Stimulated activated CD8-positive, alpha-beta memory T cell treated with anti-CD3 and anti-CD28 coated beads, Interleukin-2, amount 100 ng/mL, for 1 hour (primary cell): ENCODE results near the gene MEGF8.
A peak's percentile ranks its signal among the peaks of the same experiment; 100 is the strongest.

ENCODE experiments used
- DNase-seq, 2 donors: peaks; one replicate each; pipeline ENCODE4 v3.0.0-alpha.2; 2020; ENCODE audit warnings: low read depth in 2 of 2

MEGF8 gene

GRCh38 chr19:42287017-42287826, 38.2 kb upstream of the MEGF8 start:
- no peak for DNase-seq

DNA sequence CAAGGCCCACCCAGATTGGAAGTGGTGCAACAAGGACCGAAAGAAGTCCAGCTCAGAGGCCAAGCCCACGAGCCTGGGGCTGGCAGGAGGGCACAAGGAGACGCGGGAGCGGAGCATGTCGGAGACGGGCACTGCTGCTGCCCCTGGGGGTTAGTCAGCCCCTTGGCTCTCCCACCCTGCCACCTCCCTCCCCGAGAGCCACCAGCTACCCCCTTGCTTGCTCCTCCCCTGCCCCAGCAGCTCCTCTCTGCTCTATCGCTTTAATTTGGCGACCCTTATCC, 37.7 kb upstream of the MEGF8 start:
- DNase-seq = no peak

DNA sequence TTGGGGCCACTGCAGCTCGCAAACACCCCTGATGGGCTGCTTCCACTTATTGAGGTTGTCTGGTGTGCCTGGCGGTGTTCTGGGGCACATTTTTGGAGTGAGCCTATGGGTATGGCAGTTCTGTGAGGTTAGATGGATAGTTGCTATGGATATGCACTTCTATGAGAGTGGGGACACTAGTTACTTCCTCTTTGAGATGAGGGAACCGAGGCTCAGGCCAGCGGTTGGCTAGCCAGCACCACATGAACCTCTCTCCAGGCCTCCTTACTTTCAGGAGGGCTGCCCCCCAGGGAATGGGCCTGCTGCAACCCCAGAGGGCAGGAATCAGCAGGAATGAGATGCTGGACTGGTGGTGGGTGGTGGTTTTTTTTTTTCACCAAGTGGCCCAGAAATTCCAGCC, 37.0 kb upstream of the MEGF8 start:
- DNase-seq = no peak

DNA sequence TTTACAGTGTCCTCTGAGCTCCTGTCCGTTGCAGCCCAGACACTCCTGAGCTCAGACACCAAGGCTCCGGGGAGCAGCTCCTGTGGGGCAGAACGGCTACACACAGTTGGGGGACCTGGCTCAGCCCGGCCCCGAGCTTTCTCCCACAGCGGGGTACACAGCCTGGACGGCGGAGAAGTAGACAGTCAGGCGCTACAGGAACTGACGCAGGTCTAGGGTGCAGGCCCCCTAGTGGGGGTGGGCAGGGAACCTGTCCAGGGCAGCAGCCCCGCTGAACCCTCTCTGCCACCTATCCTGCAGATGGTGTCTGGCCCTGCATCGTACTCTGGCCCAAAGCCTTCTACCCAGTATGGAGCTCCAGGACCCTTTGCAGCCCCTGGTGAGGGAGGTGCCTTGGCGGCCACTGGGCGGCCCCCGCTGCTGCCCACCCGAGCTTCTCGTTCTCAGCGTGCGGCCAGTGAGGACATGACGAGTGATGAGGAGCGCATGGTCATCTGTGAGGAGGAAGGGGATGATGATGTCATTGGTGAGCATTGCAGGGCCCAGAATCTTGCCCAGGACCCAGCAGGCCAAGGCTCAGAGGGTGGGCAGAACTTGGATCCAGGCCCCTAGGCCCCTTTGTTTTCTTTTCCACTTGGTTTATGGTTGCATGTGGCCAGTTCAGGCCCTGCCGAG, 36.4 kb upstream of the MEGF8 start:
- no peak for DNase-seq

DNA sequence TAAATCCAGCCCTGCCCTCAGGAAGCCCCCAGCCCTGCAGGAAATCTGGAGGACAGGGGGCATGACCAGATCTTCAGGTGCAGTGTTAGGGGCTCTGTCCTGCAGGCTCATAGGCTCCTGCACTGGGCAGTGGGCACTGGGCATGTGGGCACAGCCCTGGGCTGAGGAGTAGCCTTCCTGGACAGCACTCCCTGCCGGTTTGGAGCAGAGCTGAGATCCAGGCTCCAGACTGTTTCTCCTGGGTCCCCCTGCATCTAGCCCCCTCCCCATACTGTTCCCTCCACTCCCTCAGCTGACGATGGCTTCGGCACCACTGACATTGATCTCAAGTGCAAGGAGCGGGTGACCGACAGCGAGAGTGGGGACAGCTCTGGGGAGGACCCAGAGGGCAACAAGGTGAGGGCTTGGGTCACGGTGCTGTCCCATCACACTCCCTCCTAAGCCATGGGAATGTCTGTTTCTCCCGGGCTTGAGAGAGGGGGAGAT, 35.8 kb upstream of the MEGF8 start:
- no peak for DNase-seq

- DNase-seq = no peak
Measured at GRCh38 chr19:42290136-42290522, 35.3 kb upstream of the MEGF8 start.

- DNase-seq = peak in 1 of 2 donors; percentile 42
Measured at GRCh38 chr19:42290523-42291434, 34.7 kb upstream of the MEGF8 start.

- no peak for DNase-seq
Measured at GRCh38 chr19:42291435-42291810, 34.0 kb upstream of the MEGF8 start.

GRCh38 chr19:42292042-42292960, 33.1 kb upstream of the MEGF8 start:
- no peak for DNase-seq

DNA sequence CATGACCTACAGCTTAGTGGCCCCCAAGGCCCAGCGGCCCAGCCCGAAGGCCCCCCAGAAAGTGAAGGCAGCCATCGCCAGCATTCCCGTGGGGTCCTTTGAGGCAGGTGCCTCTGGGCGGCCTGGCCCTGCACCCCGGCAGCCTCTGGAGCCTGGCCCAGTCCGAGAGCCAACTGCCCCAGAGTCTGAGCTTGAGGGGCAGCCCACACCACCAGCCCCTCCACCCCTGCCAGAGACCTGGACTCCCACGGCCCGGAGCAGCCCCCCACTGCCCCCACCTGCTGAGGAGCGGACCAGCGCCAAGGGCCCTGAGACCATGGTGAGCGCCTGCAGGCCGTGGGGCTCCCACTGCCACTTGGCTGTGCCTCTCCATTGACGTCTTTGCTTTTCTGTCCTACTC, 32.5 kb upstream of the MEGF8 start:
- DNase-seq = no peak

DNA sequence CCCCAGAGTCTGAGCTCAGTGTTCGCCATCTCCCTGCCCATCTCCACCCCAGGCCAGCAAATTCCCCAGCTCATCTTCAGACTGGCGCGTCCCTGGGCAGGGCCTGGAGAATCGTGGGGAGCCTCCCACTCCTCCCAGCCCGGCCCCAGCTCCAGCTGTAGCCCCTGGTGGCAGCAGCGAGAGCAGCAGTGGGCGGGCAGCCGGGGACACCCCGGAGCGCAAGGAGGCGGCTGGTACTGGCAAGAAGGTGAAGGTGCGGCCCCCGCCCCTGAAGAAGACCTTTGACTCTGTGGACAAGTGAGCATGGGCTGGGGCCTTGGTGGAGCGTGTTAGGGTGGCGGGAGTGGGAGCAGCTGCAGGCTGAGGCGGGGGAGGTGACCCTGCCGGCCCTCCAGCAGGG, 31.9 kb upstream of the MEGF8 start:
- no peak for DNase-seq

DNA sequence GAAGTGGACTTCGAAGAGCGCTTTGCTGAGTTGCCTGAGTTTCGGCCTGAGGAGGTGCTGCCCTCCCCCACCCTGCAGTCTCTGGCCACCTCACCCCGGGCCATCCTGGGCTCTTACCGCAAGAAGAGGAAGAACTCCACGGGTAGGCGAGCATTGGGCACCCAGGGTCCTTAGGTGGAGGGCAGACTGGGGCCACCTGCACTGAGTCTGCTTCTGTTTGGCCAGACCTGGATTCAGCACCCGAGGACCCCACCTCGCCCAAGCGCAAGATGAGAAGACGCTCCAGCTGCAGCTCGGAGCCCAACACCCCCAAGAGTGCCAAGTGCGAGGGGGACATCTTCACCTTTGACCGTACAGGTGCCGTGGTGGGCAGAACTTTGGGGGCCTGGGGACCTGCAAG, 31.5 kb upstream of the MEGF8 start:
- no peak for DNase-seq

DNA sequence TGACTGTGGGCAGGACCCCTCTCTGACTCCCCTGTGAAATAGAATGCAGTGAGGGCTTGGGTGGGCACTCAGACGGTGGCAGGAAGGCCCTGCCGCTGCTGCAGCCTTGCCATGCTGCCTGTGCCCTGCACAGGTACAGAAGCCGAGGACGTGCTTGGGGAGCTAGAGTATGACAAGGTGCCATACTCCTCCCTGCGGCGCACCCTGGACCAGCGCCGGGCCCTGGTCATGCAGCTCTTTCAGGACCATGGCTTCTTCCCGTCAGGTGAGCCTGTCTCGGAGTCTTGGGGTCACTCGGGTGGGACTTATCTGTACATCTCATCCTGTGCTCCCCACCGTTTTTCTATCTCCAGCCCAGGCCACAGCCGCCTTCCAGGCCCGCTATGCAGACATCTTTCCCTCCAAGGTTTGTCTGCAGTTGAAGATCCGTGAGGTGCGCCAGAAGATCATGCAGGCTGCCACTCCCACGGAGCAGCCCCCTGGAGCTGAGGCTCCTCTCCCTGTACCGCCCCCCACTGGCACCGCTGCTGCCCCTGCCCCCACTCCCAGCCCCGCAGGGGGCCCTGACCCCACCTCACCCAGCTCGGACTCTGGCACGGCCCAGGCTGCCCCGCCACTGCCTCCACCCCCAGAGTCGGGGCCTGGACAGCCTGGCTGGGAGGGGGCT, 30.8 kb upstream of the MEGF8 start:
- no peak for DNase-seq

DNA sequence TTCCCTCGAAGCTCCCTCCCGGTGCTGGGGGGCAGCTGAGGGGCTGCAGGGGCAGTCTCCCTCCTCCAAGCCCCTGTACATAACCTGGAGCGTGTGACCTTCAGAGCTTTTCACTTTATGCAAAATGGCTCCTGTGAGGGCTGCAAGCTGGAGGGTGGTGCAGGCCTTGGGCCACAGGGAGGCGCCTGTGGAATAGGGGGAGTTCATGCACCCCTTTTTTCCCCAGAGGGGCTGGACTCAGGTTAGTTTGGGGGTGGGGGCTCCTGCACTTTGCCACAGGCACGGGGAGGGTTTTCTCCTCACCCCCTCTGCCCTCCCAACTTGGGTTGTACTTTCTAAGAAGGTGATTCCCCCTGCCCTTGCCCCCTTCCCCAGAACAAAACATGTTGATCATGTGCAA, 30.1 kb upstream of the MEGF8 start:
- no peak for DNase-seq

GRCh38 chr19:42295831-42296525, 29.5 kb upstream of the MEGF8 start:
- peak; percentile 77 to 83 for DNase-seq

DNA sequence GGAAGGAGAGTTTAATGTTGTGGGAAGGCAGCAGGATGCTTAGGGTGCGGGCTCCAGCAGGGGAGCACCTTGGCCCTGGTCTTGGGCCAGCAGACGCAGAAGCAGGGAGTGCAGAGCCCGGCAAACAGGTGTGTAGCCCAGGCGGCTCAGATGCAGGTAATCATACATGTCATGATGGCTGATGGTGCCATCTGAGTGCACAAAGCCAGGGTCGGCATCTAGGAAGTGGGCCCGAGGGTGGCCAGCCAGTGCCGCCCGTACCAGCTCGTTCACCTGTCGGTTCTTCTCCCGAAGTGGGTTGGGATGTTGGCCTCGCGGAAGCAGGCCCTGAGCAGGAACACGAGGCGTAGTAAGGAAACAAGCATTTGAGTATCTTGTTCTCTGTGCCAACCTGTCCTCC, 28.4 kb upstream of the MEGF8 start:
- DNase-seq = no peak

GRCh38 chr19:42301646-42302203, 23.7 kb upstream of the MEGF8 start, which contains the start of gene PRR19:
Gene PRR19 (plus strand): TSS chr19:42302132. CDS start chr19:42309585, 7,453 bp downstream.
- DNase-seq = no peak

- DNase-seq = no peak
Measured at GRCh38 chr19:42303101-42303464, 22.4 kb upstream of the MEGF8 start.

DNA sequence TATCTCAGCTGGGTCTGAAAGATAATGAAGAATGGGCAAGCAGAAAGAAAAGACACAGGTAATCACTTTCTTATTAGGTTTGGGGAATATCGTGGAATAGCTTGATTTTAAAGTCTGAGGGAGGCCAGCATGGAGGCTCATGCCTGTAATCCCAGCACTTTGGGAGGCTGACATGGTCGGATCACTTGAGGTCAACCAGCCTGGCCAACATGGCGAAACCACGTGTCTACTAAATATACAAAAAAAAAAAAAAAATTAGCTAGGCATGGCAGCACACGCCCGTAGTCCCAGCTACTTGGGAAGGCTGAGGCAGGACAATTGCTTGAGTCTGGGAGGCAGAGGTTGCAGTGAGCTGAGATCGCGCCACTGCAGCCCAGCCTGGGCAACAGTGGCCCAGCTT, 21.6 kb upstream of the MEGF8 start:
- DNase-seq = no peak

DNA sequence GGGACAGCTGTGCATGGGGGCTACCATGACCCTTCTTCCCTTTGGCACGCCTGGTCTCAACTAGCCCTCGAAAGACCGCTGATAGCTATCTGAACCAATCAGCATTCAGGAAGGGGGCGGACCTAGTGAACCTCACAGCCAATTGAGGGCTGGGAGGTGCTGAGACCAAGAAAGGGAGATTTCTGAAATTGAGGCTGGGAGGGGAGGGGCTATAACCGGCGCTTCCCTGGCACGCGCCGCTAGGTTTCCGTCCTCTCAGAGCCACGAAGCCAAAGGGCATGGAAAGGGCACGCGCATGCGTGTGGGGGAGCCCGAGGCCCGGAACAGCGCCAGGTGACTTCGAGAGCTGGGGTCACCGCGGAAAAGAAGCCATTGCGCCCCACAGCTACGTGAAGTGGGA, 18.8 kb upstream of the MEGF8 start:
- no peak for DNase-seq
